Measurements from ENCODE around the gene SMPD1. TPM values are rescaled to one million over a fixed set of nuclear protein-coding genes. Genes with fewer than 3 reads are reported as not detected.
"Not testable (repeated sequence)": the region's sequence is repeated elsewhere in the genome, so short reads cannot be mapped to it uniquely, and the experiment has no call there.

Gene SMPD1
- total RNA-seq, 1 experiment from 2014 or later: 2.8 TPM

DNA sequence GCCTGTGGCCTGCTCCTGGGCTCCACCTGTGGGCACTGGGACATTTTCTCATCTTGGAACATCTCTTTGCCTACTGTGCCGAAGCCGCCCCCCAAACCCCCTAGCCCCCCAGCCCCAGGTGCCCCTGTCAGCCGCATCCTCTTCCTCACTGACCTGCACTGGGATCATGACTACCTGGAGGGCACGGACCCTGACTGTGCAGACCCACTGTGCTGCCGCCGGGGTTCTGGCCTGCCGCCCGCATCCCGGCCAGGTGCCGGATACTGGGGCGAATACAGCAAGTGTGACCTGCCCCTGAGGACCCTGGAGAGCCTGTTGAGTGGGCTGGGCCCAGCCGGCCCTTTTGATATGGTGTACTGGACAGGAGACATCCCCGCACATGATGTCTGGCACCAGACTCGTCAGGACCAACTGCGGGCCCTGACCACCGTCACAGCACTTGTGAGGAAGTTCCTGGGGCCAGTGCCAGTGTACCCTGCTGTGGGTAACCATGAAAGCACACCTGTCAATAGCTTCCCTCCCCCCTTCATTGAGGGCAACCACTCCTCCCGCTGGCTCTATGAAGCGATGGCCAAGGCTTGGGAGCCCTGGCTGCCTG, 1.4 kb downstream of the SMPD1 start:
- CTCF ChIA-PET: no interaction called here
- no peak for TF ChIP-seq EZH2 (IDR thresholded peaks at IDR 0.05)
- no peak for TF ChIP-seq RAD21 (IDR thresholded peaks at IDR 0.05; ENCODE audit: low read depth)
- TF ChIP-seq YY1 (IDR thresholded peaks at IDR 0.05; ENCODE audit: extremely low read depth, insufficient replicate concordance, low read depth, low read length): no peak
- no peak for TF ChIP-seq ZNF274 (IDR thresholded peaks at IDR 0.05; ENCODE audit: low read depth, low read length)
- no peak for TF ChIP-seq JUND (IDR thresholded peaks at IDR 0.05)
- TF ChIP-seq CBX3 (IDR thresholded peaks at IDR 0.05; ENCODE audit: low read depth): no peak
- TF ChIP-seq, protein P1, sequence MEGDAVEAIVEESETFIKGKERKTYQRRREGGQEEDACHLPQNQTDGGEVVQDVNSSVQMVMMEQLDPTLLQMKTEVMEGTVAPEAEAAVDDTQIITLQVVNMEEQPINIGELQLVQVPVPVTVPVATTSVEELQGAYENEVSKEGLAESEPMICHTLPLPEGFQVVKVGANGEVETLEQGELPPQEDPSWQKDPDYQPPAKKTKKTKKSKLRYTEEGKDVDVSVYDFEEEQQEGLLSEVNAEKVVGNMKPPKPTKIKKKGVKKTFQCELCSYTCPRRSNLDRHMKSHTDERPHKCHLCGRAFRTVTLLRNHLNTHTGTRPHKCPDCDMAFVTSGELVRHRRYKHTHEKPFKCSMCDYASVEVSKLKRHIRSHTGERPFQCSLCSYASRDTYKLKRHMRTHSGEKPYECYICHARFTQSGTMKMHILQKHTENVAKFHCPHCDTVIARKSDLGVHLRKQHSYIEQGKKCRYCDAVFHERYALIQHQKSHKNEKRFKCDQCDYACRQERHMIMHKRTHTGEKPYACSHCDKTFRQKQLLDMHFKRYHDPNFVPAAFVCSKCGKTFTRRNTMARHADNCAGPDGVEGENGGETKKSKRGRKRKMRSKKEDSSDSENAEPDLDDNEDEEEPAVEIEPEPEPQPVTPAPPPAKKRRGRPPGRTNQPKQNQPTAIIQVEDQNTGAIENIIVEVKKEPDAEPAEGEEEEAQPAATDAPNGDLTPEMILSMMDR (IDR thresholded peaks at IDR 0.05 in 2 of 3, conservative IDR thresholded peaks at IDR 0.05 in 1 of 3; ENCODE audit: borderline replicate concordance in 1 of 3, insufficient read depth in 1 of 3, low read depth in 2 of 3, low read length in 2 of 3): no peak
- TF ChIP-seq, protein P2, sequence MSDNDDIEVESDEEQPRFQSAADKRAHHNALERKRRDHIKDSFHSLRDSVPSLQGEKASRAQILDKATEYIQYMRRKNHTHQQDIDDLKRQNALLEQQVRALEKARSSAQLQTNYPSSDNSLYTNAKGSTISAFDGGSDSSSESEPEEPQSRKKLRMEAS (IDR thresholded peaks at IDR 0.05): no peak
- TF ChIP-seq SIN3A (IDR thresholded peaks at IDR 0.05; ENCODE audit: low read depth): no peak
- TF ChIP-seq, protein P3, sequence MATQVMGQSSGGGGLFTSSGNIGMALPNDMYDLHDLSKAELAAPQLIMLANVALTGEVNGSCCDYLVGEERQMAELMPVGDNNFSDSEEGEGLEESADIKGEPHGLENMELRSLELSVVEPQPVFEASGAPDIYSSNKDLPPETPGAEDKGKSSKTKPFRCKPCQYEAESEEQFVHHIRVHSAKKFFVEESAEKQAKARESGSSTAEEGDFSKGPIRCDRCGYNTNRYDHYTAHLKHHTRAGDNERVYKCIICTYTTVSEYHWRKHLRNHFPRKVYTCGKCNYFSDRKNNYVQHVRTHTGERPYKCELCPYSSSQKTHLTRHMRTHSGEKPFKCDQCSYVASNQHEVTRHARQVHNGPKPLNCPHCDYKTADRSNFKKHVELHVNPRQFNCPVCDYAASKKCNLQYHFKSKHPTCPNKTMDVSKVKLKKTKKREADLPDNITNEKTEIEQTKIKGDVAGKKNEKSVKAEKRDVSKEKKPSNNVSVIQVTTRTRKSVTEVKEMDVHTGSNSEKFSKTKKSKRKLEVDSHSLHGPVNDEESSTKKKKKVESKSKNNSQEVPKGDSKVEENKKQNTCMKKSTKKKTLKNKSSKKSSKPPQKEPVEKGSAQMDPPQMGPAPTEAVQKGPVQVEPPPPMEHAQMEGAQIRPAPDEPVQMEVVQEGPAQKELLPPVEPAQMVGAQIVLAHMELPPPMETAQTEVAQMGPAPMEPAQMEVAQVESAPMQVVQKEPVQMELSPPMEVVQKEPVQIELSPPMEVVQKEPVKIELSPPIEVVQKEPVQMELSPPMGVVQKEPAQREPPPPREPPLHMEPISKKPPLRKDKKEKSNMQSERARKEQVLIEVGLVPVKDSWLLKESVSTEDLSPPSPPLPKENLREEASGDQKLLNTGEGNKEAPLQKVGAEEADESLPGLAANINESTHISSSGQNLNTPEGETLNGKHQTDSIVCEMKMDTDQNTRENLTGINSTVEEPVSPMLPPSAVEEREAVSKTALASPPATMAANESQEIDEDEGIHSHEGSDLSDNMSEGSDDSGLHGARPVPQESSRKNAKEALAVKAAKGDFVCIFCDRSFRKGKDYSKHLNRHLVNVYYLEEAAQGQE (IDR thresholded peaks at IDR 0.05; ENCODE audit: low read depth): no peak
- TF ChIP-seq ELF1 (IDR thresholded peaks at IDR 0.05; ENCODE audit: borderline replicate concordance, low read depth): no peak
- no peak for TF ChIP-seq CEBPB (IDR thresholded peaks at IDR 0.05; ENCODE audit: low read depth)
- TF ChIP-seq SRF (IDR thresholded peaks at IDR 0.05; ENCODE audit: low read depth): no peak
- no peak overlapping the region for H3K9ac ChIP-seq (ENCODE audit: low read length)
- H3K79me2 ChIP-seq (ENCODE audit: insufficient read depth, low read length): no peaks in the 10 kb centered on the region
- POLR2A ChIA-PET: no interaction called here
- no peak overlapping the region for H3K4me3 ChIP-seq (replicated peaks in 1 of 2; ENCODE audit: low read depth in 1 of 2, low read length in 2 of 2)
- peaks cover 14 to 37% of the 10 kb centered on the region in 2 experiments for H3K4me1 ChIP-seq (ENCODE audit: control insufficient read depth in 1 of 2, insufficient read depth in 2 of 2, low read length in 2 of 2)
- RAD21 ChIA-PET (ENCODE audit: low non-redundant PET in 1 of 2, low total read pairs in 2 of 2, uncharacterized antibody in 2 of 2, unreplicated experiment in 2 of 2): no interaction called here
- no peaks in the 10 kb centered on the region for H3K36me3 ChIP-seq (ENCODE audit: control insufficient read depth in 1 of 2, insufficient read depth in 2 of 2, low read length in 2 of 2)
- intact Hi-C loops (cut with micrococcal nuclease): no loop called here
- H3K9me3 ChIP-seq (ENCODE audit: control insufficient read depth in 1 of 2, insufficient read depth in 1 of 2, low read depth in 1 of 2, low read length in 2 of 2): no peaks in the 10 kb centered on the region
- H3K27ac ChIP-seq (ENCODE audit: low read depth, low read length): no peak overlapping the region
- BruUV-seq (replicated peaks): no TSS peak
- no peaks in the 10 kb centered on the region for H4K20me1 ChIP-seq (ENCODE audit: insufficient read depth)
- ATAC-seq (no peak), DNase-seq (ENCODE audit: low read depth, low spot score) (no peak)
- H3K27me3 ChIP-seq (ENCODE audit: insufficient read depth, low read length): no peaks in the 10 kb centered on the region
- no peak overlapping the region; the same call in 1 of the 2 replicates for H3K4me2 ChIP-seq (ENCODE audit: low read length)
- H2AFZ ChIP-seq (ENCODE audit: low read depth, low read length, poor library complexity, severe bottlenecking): no peak overlapping the region
- no peaks in the 10 kb centered on the region for H3K9me2 ChIP-seq (ENCODE audit: insufficient read depth)

DNA sequence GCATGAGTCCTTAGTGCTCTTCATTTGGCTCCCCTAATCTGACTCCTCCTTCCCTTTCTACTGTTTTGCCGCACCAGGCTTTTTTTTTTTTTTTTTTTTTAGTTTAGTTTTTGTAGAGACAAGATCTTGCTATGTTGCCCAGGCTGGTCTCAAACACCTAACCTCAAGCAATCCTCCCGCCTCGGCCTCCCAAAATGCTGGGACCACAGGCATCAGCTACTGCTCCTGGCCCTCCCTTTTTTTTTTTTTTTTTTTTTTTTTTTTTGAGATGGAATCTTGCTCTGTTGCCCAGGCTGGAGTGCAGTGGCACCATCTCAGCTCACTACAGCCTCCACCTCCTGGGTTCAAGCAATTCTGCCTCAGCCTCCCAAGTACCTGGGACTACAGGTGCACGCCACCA, 2.0 kb downstream of the SMPD1 start:
- H4K20me1 ChIP-seq (ENCODE audit: insufficient read depth); H3K36me3 ChIP-seq (ENCODE audit: control insufficient read depth in 1 of 2, insufficient read depth in 2 of 2, low read length in 2 of 2); POLR2A ChIA-PET; H3K4me2 ChIP-seq (ENCODE audit: low read length); H3K27me3 ChIP-seq (ENCODE audit: insufficient read depth, low read length); ATAC-seq; H3K4me3 ChIP-seq (replicated peaks in 1 of 2; ENCODE audit: low read depth in 1 of 2, low read length in 2 of 2); H3K9me2 ChIP-seq (ENCODE audit: insufficient read depth); H3K9me3 ChIP-seq (ENCODE audit: control insufficient read depth in 1 of 2, insufficient read depth in 1 of 2, low read depth in 1 of 2, low read length in 2 of 2); intact Hi-C loops (cut with micrococcal nuclease); H2AFZ ChIP-seq (ENCODE audit: low read depth, low read length, poor library complexity, severe bottlenecking); DNase-seq (ENCODE audit: low read depth, low spot score); H3K27ac ChIP-seq (ENCODE audit: low read depth, low read length); BruUV-seq (replicated peaks); CTCF ChIA-PET; H3K79me2 ChIP-seq (ENCODE audit: insufficient read depth, low read length); H3K9ac ChIP-seq (ENCODE audit: low read length); RAD21 ChIA-PET (ENCODE audit: low non-redundant PET in 1 of 2, low total read pairs in 2 of 2, uncharacterized antibody in 2 of 2, unreplicated experiment in 2 of 2): not testable (repeated sequence)
- peaks cover 14 to 39% of the 10 kb centered on the region in 2 experiments for H3K4me1 ChIP-seq (ENCODE audit: control insufficient read depth in 1 of 2, insufficient read depth in 2 of 2, low read length in 2 of 2)

Data from HCT116 (cell line).